HEK293 (cell line): Measurements from ENCODE around the gene NAP1L1.
A peak's percentile ranks its signal among the peaks of the same experiment; 100 is the strongest.

Source experiments
- CTCF ChIA-PET: fragments of 350-600 bp; formaldehyde crosslinking; extraction: SDS; loops from one replicate; lab custom pipeline; 2021; ENCODE audit warnings: antibody characterized with exemption; lab: Yijun Ruan, JAX
- POLR2A ChIA-PET: fragments of 300-600 bp; formaldehyde crosslinking; extraction: SDS; loops from one replicate; lab custom pipeline; 2020; ENCODE audit warnings: antibody characterized with exemption, inconsistent platforms; lab: Yijun Ruan, JAX
- H3K27ac ChIP-seq: fragments of 200-500 bp; sonication (Bioruptor generic); 2 replicates; pipeline ENCODE4 v1.5.1; 2014; ENCODE audit warnings: low read depth, low read length, control low read depth, inconsistent platforms; ENCODE audit errors: extremely low read depth
- H3K36me3 ChIP-seq, 2 experiments: fragments of 200-500 bp in 1 of 2; sonication (Bioruptor generic) in 1 of 2; 1 replicate in 1 of 2; 2 replicates in 1 of 2; pipeline ENCODE4 v1.5.1; 2014 to 2017; ENCODE audit warnings: inconsistent platforms in 2 of 2, low read length in 2 of 2; ENCODE audit not compliant: control insufficient read depth in 2 of 2, insufficient read depth in 1 of 2
- H3K4me1 ChIP-seq: fragments of 200-500 bp; sonication (Bioruptor generic); 2 replicates; pipeline ENCODE4 v1.5.1; 2014; ENCODE audit warnings: mild to moderate bottlenecking, low read length, inconsistent platforms; ENCODE audit not compliant: control insufficient read depth, insufficient read depth
- H3K4me3 ChIP-seq: 2 replicates; pipeline ENCODE4 v1.5.1; 2011; ENCODE audit warnings: low read depth, mild to moderate bottlenecking, control low read depth, low read length, moderate library complexity
- H3K9me3 ChIP-seq: fragments of 200-500 bp; sonication (Bioruptor generic); 2 replicates; pipeline ENCODE4 v1.5.1; 2014; ENCODE audit warnings: low read depth, low read length, inconsistent platforms; ENCODE audit not compliant: control insufficient read depth, insufficient read depth
- MEIS1 ChIP-seq: sonication (generic); formaldehyde crosslinking; IDR thresholded peaks from 2 replicates; pipeline ENCODE4 v1.8.1; 2022; ENCODE audit warnings: missing genetic modification reagents, mild to moderate bottlenecking, borderline replicate concordance
- MZF1 ChIP-seq: fragments of 450-650 bp; formaldehyde crosslinking; IDR thresholded peaks from 2 replicates; pipeline ENCODE4 v1.5.1; 2017; ENCODE audit warnings: missing biosample characterization, missing genetic modification characterization, borderline replicate concordance
- OSR2 ChIP-seq: fragments of 450-650 bp; formaldehyde crosslinking; IDR thresholded peaks from 2 replicates; pipeline ENCODE4 v1.5.1; 2016; ENCODE audit warnings: missing biosample characterization, missing genetic modification characterization
- SCRT2 ChIP-seq: fragments of 450-650 bp; formaldehyde crosslinking; IDR thresholded peaks from 2 replicates; pipeline ENCODE4 v1.5.1; 2016; ENCODE audit warnings: missing biosample characterization, missing genetic modification characterization
- SP7 ChIP-seq: fragments of 450-650 bp; formaldehyde crosslinking; IDR thresholded peaks from 2 replicates; pipeline ENCODE4 v1.5.1; 2016; ENCODE audit warnings: missing biosample characterization, missing genetic modification characterization
- ZEB2 ChIP-seq: fragments of 450-650 bp; formaldehyde crosslinking; IDR thresholded peaks from 2 replicates; pipeline ENCODE4 v1.5.1; 2016; ENCODE audit warnings: missing biosample characterization, missing genetic modification characterization
- ZNF132 ChIP-seq: fragments of 450-650 bp; formaldehyde crosslinking; IDR thresholded peaks from 2 replicates; pipeline ENCODE4 v1.5.1; 2017; ENCODE audit warnings: missing biosample characterization, missing genetic modification characterization, borderline replicate concordance
- ZNF157 ChIP-seq: fragments of 450-650 bp; formaldehyde crosslinking; IDR thresholded peaks from 2 replicates; pipeline ENCODE4 v1.5.1; 2016; ENCODE audit warnings: missing biosample characterization, missing genetic modification characterization
- ZNF211 ChIP-seq: fragments of 450-650 bp; formaldehyde crosslinking; IDR thresholded peaks from 2 replicates; pipeline ENCODE4 v1.5.1; 2016; ENCODE audit warnings: low read depth, missing biosample characterization, missing genetic modification characterization
- ZNF311 ChIP-seq: fragments of 450-650 bp; formaldehyde crosslinking; IDR thresholded peaks from 2 replicates; pipeline ENCODE4 v1.5.1; 2017; ENCODE audit warnings: missing biosample characterization, missing genetic modification characterization, borderline replicate concordance
- ZNF37A ChIP-seq: fragments of 450-650 bp; IDR thresholded peaks from 2 replicates; pipeline ENCODE4 v1.5.1; 2018; ENCODE audit warnings: missing biosample characterization, missing genetic modification characterization
- ZNF600 ChIP-seq: fragments of 450-650 bp; formaldehyde crosslinking; IDR thresholded peaks from 2 replicates; pipeline ENCODE4 v1.5.1; 2016; ENCODE audit warnings: missing biosample characterization, missing genetic modification characterization
- ZNF621 ChIP-seq: fragments of 450-650 bp; formaldehyde crosslinking; IDR thresholded peaks from 2 replicates; pipeline ENCODE4 v1.5.1; 2017; ENCODE audit warnings: missing biosample characterization, missing genetic modification characterization
- ZNF629 ChIP-seq: fragments of 450-650 bp; formaldehyde crosslinking; IDR thresholded peaks from 2 replicates; pipeline ENCODE4 v1.5.1; 2017; ENCODE audit warnings: missing biosample characterization, missing genetic modification characterization
- ZNF654 ChIP-seq: fragments of 450-650 bp; formaldehyde crosslinking; IDR thresholded peaks from 2 replicates; pipeline ENCODE4 v1.5.1; 2016; ENCODE audit warnings: low read depth, missing biosample characterization, missing genetic modification characterization
- ZNF660 ChIP-seq: fragments of 450-650 bp; IDR thresholded peaks from 2 replicates; pipeline ENCODE4 v1.5.1; 2018; ENCODE audit warnings: missing biosample characterization, mild to moderate bottlenecking, missing genetic modification characterization
- ZNF776 ChIP-seq: fragments of 450-650 bp; formaldehyde crosslinking; IDR thresholded peaks from 2 replicates; pipeline ENCODE4 v1.5.0; 2017; ENCODE audit warnings: missing biosample characterization, missing genetic modification characterization, borderline replicate concordance
- TF ChIP-seq, protein P1 (sequence below): fragments of 450-650 bp; formaldehyde crosslinking; conservative IDR thresholded peaks from 2 replicates; pipeline ENCODE4 v1.5.1; 2016; ENCODE audit warnings: low read depth, missing biosample characterization, missing genetic modification characterization
- TF ChIP-seq, protein P2 (sequence below): fragments of 450-650 bp; formaldehyde crosslinking; IDR thresholded peaks from 2 replicates; pipeline ENCODE4 v1.5.1; 2016; ENCODE audit warnings: missing biosample characterization, missing genetic modification characterization
- TF ChIP-seq, protein P3 (sequence below): fragments of 450-650 bp; formaldehyde crosslinking; conservative IDR thresholded peaks from 2 replicates; pipeline ENCODE4 v1.5.1; 2016; ENCODE audit warnings: low read depth, missing biosample characterization, missing genetic modification characterization
- TF ChIP-seq, protein P4 (sequence below): fragments of 450-650 bp; formaldehyde crosslinking; IDR thresholded peaks from 2 replicates; pipeline ENCODE4 v1.5.1; 2016; ENCODE audit warnings: missing biosample characterization, missing genetic modification characterization, borderline replicate concordance

NAP1L1 gene

DNA sequence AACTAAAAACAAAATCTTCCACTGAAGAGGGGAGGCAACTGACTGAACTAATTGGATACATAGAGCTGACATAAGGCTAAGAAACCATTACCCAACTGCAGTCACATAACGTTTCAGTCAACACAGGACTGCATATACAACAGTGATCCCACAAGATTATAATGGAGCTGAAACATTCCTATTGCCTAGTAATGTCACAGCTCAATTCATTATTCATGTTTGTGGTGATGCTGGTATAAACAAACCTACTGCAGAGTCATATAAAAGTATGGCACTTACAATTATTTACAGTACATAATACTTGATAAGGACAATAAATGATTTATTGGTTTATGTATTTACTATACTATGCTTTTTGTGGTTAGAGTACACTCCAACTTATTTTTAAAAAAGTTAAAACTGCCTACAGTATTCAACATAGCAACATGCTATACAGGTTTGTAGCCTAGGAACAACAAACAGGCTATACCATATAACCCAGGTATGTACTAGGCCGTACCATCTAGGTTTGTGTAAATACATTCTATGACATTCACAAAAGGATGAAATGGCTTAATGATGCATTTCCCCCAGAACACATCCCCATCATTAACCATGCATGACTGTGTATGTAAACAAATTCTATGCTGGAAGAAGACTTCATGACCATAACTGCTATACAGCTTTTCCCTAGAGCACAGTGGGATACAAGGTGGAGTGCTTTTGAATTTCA, 4.3 kb downstream of the NAP1L1 start:
- H3K4me3 ChIP-seq, result no peak overlapping the region
- no peaks in the 10 kb centered on the region for H3K9me3 ChIP-seq
- peaks cover 0 to 17% of the 10 kb centered on the region in 2 experiments; a peak in 2 of 3 replicates for H3K36me3 ChIP-seq
- no peak overlapping the region for H3K27ac ChIP-seq
- no peaks in the 10 kb centered on the region; the same call in 1 of the 2 replicates for H3K4me1 ChIP-seq
- CTCF ChIA-PET, result interaction anchor here (1.2 kb wide), 1 partner anchor 33 kb away, joined by 3 read pairs; no protein-coding TSS in a partner anchor
- POLR2A ChIA-PET, result no interaction called here
- TF ChIP-seq, protein P1, sequence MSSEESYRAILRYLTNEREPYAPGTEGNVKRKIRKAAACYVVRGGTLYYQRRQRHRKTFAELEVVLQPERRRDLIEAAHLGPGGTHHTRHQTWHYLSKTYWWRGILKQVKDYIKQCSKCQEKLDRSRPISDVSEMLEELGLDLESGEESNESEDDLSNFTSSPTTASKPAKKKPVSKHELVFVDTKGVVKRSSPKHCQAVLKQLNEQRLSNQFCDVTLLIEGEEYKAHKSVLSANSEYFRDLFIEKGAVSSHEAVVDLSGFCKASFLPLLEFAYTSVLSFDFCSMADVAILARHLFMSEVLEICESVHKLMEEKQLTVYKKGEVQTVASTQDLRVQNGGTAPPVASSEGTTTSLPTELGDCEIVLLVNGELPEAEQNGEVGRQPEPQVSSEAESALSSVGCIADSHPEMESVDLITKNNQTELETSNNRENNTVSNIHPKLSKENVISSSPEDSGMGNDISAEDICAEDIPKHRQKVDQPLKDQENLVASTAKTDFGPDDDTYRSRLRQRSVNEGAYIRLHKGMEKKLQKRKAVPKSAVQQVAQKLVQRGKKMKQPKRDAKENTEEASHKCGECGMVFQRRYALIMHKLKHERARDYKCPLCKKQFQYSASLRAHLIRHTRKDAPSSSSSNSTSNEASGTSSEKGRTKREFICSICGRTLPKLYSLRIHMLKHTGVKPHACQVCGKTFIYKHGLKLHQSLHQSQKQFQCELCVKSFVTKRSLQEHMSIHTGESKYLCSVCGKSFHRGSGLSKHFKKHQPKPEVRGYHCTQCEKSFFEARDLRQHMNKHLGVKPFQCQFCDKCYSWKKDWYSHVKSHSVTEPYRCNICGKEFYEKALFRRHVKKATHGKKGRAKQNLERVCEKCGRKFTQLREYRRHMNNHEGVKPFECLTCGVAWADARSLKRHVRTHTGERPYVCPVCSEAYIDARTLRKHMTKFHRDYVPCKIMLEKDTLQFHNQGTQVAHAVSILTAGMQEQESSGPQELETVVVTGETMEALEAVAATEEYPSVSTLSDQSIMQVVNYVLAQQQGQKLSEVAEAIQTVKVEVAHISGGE (tag by site-specific recombination), result no peak
- TF ChIP-seq ZNF132 (tag by site-specific recombination) (no peak), MZF1 (tag by site-specific recombination) (0 out of 2 replicates have a peak, but pooled peaks have one; percentile 44), ZNF776 (tag by site-specific recombination) (no peak), SP7 (tag by site-specific recombination) (peak; percentile 42; the same call in 1 of the 2 replicates), ZNF654 (no peak), ZNF311 (tag by site-specific recombination) (no peak), ZNF157 (tag by site-specific recombination) (no peak), ZNF211 (tag by site-specific recombination) (no peak), ZNF37A (no peak), ZNF660 (tag by site-specific recombination) (no peak), ZNF621 (tag by site-specific recombination) (no peak), SCRT2 (no peak), OSR2 (tag by site-specific recombination) (peak; percentile 52), ZNF629 (tag by site-specific recombination) (no peak), MEIS1 (CRISPR knock-in tag) (no peak), ZEB2 (no peak), ZNF600 (tag by site-specific recombination) (no peak)
- TF ChIP-seq, protein P2, sequence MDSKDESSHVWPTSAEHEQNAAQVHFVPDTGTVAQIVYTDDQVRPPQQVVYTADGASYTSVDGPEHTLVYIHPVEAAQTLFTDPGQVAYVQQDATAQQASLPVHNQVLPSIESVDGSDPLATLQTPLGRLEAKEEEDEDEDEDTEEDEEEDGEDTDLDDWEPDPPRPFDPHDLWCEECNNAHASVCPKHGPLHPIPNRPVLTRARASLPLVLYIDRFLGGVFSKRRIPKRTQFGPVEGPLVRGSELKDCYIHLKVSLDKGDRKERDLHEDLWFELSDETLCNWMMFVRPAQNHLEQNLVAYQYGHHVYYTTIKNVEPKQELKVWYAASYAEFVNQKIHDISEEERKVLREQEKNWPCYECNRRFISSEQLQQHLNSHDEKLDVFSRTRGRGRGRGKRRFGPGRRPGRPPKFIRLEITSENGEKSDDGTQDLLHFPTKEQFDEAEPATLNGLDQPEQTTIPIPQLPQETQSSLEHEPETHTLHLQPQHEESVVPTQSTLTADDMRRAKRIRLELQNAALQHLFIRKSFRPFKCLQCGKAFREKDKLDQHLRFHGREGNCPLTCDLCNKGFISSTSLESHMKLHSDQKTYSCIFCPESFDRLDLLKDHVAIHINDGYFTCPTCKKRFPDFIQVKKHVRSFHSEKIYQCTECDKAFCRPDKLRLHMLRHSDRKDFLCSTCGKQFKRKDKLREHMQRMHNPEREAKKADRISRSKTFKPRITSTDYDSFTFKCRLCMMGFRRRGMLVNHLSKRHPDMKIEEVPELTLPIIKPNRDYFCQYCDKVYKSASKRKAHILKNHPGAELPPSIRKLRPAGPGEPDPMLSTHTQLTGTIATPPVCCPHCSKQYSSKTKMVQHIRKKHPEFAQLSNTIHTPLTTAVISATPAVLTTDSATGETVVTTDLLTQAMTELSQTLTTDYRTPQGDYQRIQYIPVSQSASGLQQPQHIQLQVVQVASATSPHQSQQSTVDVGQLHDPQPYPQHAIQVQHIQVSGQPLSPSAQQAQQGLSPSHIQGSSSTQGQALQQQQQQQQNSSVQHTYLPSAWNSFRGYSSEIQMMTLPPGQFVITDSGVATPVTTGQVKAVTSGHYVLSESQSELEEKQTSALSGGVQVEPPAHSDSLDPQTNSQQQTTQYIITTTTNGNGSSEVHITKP (tag by site-specific recombination), result peak; percentile 93
- TF ChIP-seq, protein P3, sequence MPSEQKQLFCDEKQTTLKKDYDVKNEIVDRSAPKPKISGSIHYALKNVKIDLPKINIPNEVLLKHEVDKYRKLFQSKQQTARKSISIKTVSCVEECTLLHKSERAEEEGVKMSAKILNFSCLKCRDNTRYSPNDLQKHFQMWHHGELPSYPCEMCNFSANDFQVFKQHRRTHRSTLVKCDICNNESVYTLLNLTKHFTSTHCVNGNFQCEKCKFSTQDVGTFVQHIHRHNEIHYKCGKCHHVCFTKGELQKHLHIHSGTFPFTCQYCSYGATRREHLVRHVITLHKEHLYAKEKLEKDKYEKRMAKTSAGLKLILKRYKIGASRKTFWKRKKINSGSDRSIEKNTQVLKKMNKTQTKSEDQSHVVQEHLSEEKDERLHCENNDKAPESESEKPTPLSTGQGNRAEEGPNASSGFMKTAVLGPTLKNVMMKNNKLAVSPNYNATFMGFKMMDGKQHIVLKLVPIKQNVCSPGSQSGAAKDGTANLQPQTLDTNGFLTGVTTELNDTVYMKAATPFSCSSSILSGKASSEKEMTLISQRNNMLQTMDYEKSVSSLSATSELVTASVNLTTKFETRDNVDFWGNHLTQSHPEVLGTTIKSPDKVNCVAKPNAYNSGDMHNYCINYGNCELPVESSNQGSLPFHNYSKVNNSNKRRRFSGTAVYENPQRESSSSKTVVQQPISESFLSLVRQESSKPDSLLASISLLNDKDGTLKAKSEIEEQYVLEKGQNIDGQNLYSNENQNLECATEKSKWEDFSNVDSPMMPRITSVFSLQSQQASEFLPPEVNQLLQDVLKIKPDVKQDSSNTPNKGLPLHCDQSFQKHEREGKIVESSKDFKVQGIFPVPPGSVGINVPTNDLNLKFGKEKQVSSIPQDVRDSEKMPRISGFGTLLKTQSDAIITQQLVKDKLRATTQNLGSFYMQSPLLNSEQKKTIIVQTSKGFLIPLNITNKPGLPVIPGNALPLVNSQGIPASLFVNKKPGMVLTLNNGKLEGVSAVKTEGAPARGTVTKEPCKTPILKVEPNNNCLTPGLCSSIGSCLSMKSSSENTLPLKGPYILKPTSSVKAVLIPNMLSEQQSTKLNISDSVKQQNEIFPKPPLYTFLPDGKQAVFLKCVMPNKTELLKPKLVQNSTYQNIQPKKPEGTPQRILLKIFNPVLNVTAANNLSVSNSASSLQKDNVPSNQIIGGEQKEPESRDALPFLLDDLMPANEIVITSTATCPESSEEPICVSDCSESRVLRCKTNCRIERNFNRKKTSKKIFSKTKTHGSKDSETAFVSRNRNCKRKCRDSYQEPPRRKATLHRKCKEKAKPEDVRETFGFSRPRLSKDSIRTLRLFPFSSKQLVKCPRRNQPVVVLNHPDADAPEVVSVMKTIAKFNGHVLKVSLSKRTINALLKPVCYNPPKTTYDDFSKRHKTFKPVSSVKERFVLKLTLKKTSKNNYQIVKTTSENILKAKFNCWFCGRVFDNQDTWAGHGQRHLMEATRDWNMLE (tag by site-specific recombination), result no peak
- TF ChIP-seq, protein P4, sequence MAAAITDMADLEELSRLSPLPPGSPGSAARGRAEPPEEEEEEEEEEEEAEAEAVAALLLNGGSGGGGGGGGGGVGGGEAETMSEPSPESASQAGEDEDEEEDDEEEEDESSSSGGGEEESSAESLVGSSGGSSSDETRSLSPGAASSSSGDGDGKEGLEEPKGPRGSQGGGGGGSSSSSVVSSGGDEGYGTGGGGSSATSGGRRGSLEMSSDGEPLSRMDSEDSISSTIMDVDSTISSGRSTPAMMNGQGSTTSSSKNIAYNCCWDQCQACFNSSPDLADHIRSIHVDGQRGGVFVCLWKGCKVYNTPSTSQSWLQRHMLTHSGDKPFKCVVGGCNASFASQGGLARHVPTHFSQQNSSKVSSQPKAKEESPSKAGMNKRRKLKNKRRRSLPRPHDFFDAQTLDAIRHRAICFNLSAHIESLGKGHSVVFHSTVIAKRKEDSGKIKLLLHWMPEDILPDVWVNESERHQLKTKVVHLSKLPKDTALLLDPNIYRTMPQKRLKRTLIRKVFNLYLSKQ (tag by site-specific recombination), result no peak
